ENCODE data around the gene LYL1. TPM values are rescaled to one million over a fixed set of nuclear protein-coding genes. Genes with fewer than 3 reads are reported as not detected.
A peak's percentile ranks its signal among the peaks of the same experiment; 100 is the strongest.

Gene LYL1
- total and polyA plus RNA-seq, 2 of the 13 experiments (the other 11 are each of a cell fraction or from before 2014, with no cell fraction given) = 0.75 to 0.92 TPM

- TF ChIP-seq AHDC1 (CRISPR knock-in tag; IDR thresholded peaks at IDR 0.05; ENCODE audit: borderline replicate concordance) (no peak), POLR2G (IDR thresholded peaks at IDR 0.05; ENCODE audit: low read depth, low read length) (no peak), ZFAT (CRISPR knock-in tag; conservative IDR thresholded peaks at IDR 0.05) (no peak), NCOR1 (IDR thresholded peaks at IDR 0.05; ENCODE audit: borderline replicate concordance, low read length) (peak; percentile 31; the same call in 1 of the 2 replicates), ZNF576 (CRISPR knock-in tag; IDR thresholded peaks at IDR 0.05) (no peak), ZNF670 (CRISPR knock-in tag; IDR thresholded peaks at IDR 0.05; ENCODE audit: borderline replicate concordance) (no peak), SALL2 (CRISPR knock-in tag; IDR thresholded peaks at IDR 0.05) (no peak), TEAD2 (CRISPR knock-in tag; IDR thresholded peaks at IDR 0.05) (no peak), MLXIP (CRISPR knock-in tag; IDR thresholded peaks at IDR 0.05; ENCODE audit: borderline replicate concordance) (no peak), ZNF138 (CRISPR knock-in tag; IDR thresholded peaks at IDR 0.05; ENCODE audit: low read depth) (no peak), SP4 (CRISPR knock-in tag; IDR thresholded peaks at IDR 0.05) (peak; percentile 39; the same call in 1 of the 2 replicates), BRCA1 (CRISPR knock-in tag; IDR thresholded peaks at IDR 0.05) (no peak), KLF9 (CRISPR knock-in tag; IDR thresholded peaks at IDR 0.05; ENCODE audit: low read depth) (no peak), GABPA (IDR thresholded peaks at IDR 0.05; ENCODE audit: low read depth, low read length) (no peak), GABPA (CRISPR knock-in tag; IDR thresholded peaks at IDR 0.05; ENCODE audit: low read depth) (no peak), NFIB (CRISPR knock-in tag; IDR thresholded peaks at IDR 0.05; ENCODE audit: borderline replicate concordance) (no peak), RXRB (CRISPR knock-in tag; IDR thresholded peaks at IDR 0.05; ENCODE audit: borderline replicate concordance) (peak; percentile 88), MYPOP (CRISPR knock-in tag; IDR thresholded peaks at IDR 0.05) (no peak), HES4 (CRISPR knock-in tag; IDR thresholded peaks at IDR 0.05; ENCODE audit: borderline replicate concordance) (no peak), ZNF761 (CRISPR knock-in tag; conservative IDR thresholded peaks at IDR 0.05) (no peak), ZNF234 (CRISPR knock-in tag; conservative IDR thresholded peaks at IDR 0.05) (no peak), PPARG (CRISPR knock-in tag; conservative IDR thresholded peaks at IDR 0.05) (peak; percentile 61; the same call in 1 of the 2 replicates)
Observed at GRCh38 chr19:13051557-13052165, 51.0 kb downstream of the LYL1 start (continued).
